ENCODE results near the gene VEPH1. TPM values are rescaled to one million over a fixed set of nuclear protein-coding genes. Genes with fewer than 3 reads are reported as not detected.

VEPH1 gene
- total and polyA plus RNA-seq, 9 of the 15 experiments (the other 6 are each of a cell fraction or from before 2014, with no cell fraction given), result 4.5 to 15.6 (median 5.8) TPM

- H3K9me3 ChIP-seq (replicated peaks; ENCODE audit: control insufficient read depth, insufficient read depth, low read depth, low read length), result no peaks in the 10 kb centered on the region
- in situ Hi-C loops (cut with MboI), result no loop called here
- TF ChIP-seq NR2C1 (IDR thresholded peaks at IDR 0.05) (no peak), NR2C1 (tag; IDR thresholded peaks at IDR 0.05) (no peak), KDM4B (IDR thresholded peaks at IDR 0.05; ENCODE audit: borderline replicate concordance in 2 of 2, low read depth in 1 of 2) (no peak)
- peak overlapping the region; percentile 49; the same call in 1 of the 2 replicates for H2AFZ ChIP-seq (ENCODE audit: low read depth, low read length)
- H3K27ac ChIP-seq (ENCODE audit: extremely low read depth, low read depth, low read length), result no peak overlapping the region
- H3K4me3 ChIP-seq, result no peak overlapping the region
- H3K9ac ChIP-seq (ENCODE audit: insufficient read depth in 1 of 2, low read depth in 2 of 2, low read length in 2 of 2), result no peak overlapping the region
- no peaks in the 10 kb centered on the region for H3K79me2 ChIP-seq (ENCODE audit: control insufficient read depth, insufficient read depth, low read length)
- WGBS (ENCODE audit: insufficient coverage, low coverage, missing lambda C conversion rate), result 5% methylated on average over 3 of the region's 3 CpGs
- BruUV-seq (replicated peaks), result no TSS peak
- H3K9me1 ChIP-seq (ENCODE audit: control insufficient read depth, insufficient read depth, low read length), result no peaks in the 10 kb centered on the region
- CTCF ChIA-PET (ENCODE audit: low intra/inter-chr PET ratio), result no interaction called here
- DNase-seq (ENCODE audit: extremely low read depth in 1 of 4, low spot score in 3 of 4) (no peak), ATAC-seq (no peak), FAIRE-seq (peak; percentile 11)
- POLR2A ChIA-PET, result no interaction called here
- peaks cover 0 to 12% of the 10 kb centered on the region in 2 experiments; a peak in 3 of 5 replicates for H3K4me1 ChIP-seq (replicated peaks in 1 of 2; ENCODE audit: control insufficient read depth in 2 of 2, insufficient read depth in 2 of 2, low read length in 2 of 2)
- intact Hi-C loops (cut with micrococcal nuclease), result no loop called here
- no peaks in the 10 kb centered on the region for H3K27me3 ChIP-seq (ENCODE audit: control insufficient read depth in 2 of 2, insufficient read depth in 2 of 2, low read length in 2 of 2)
- no peaks in the 10 kb centered on the region for H3K36me3 ChIP-seq (ENCODE audit: control insufficient read depth, insufficient read depth, low read length)
- no peak overlapping the region for H3K4me2 ChIP-seq (ENCODE audit: insufficient read depth, low read length)
- no peaks in the 10 kb centered on the region for H4K20me1 ChIP-seq (replicated peaks; ENCODE audit: control insufficient read depth, insufficient read depth, low read length)
Observed at GRCh38 chr3:157443905-157444796, 59.1 kb downstream of the VEPH1 start.

DNA sequence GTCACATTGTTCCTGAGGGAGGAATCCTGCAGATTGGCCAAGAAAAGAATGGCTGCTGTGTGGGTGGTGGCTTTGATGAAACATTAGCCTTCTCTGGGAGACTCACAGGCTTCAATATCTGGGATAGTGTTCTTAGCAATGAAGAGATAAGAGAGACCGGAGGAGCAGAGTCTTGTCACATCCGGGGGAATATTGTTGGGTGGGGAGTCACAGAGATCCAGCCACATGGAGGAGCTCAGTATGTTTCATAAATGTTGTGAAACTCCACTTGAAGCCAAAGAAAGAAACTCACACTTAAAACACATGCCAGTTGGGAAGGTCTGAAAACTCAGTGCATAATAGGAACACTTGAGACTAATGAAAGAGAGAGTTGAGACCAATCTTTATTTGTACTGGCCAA lies 60.5 kb downstream of the VEPH1 start:
- intact Hi-C loops (cut with micrococcal nuclease) (no loop called here), in situ Hi-C loops (cut with MboI) (no loop called here)
- ATAC-seq (peak; percentile 66), DNase-seq (ENCODE audit: extremely low read depth in 1 of 4, low spot score in 3 of 4) (peak in 2 of 4 experiments; percentile 44 to 52), FAIRE-seq (peak; percentile 86)
- Histone ChIP-seq H3K4me1 (replicated peaks in 1 of 2; ENCODE audit: control insufficient read depth in 2 of 2, insufficient read depth in 2 of 2, low read length in 2 of 2) (peaks cover 6 to 12% of the 10 kb centered on the region in 2 experiments), H3K4me2 (ENCODE audit: insufficient read depth, low read length) (peak overlapping the region; percentile 42), H3K4me3 (no peak overlapping the region), H3K36me3 (ENCODE audit: control insufficient read depth, insufficient read depth, low read length) (no peaks in the 10 kb centered on the region), H3K9me3 (replicated peaks; ENCODE audit: control insufficient read depth, insufficient read depth, low read depth, low read length) (no peaks in the 10 kb centered on the region), H3K9ac (ENCODE audit: insufficient read depth in 1 of 2, low read depth in 2 of 2, low read length in 2 of 2) (no peak overlapping the region), H4K20me1 (replicated peaks; ENCODE audit: control insufficient read depth, insufficient read depth, low read length) (no peaks in the 10 kb centered on the region), H3K79me2 (ENCODE audit: control insufficient read depth, insufficient read depth, low read length) (no peaks in the 10 kb centered on the region), H3K9me1 (ENCODE audit: control insufficient read depth, insufficient read depth, low read length) (no peaks in the 10 kb centered on the region), H2AFZ (ENCODE audit: low read depth, low read length) (peak overlapping the region; percentile 61), H3K27ac (ENCODE audit: extremely low read depth, low read depth, low read length) (peak overlapping the region; percentile 40; the same call in 1 of the 3 replicates), H3K27me3 (ENCODE audit: control insufficient read depth in 2 of 2, insufficient read depth in 2 of 2, low read length in 2 of 2) (peaks cover 0 to 8% of the 10 kb centered on the region in 2 experiments; a peak in 2 of 5 replicates)
- CTCF ChIA-PET (ENCODE audit: low intra/inter-chr PET ratio), result no interaction called here
- POLR2A ChIA-PET, result no interaction called here
- BruUV-seq (replicated peaks), result no TSS peak
- WGBS (ENCODE audit: insufficient coverage, low coverage, missing lambda C conversion rate), result 3% methylated on average over 2 of the region's 2 CpGs
- TF ChIP-seq HNRNPL (IDR thresholded peaks at IDR 0.05; ENCODE audit: low read depth, low read length), result no peak
- no peak for TF ChIP-seq SNAPC5 (CRISPR knock-in tag; IDR thresholded peaks at IDR 0.05)
- TF ChIP-seq L3MBTL2 (IDR thresholded peaks at IDR 0.05), result peak; percentile 67
- no peak for TF ChIP-seq ZBTB9 (CRISPR knock-in tag; IDR thresholded peaks at IDR 0.05)
- TF ChIP-seq CEBPG (CRISPR knock-in tag; IDR thresholded peaks at IDR 0.05), result no peak
- TF ChIP-seq CEBPG (tag; conservative IDR thresholded peaks at IDR 0.05 in 1 of 2, IDR thresholded peaks at IDR 0.05 in 1 of 2), result peak in 1 of 2 experiments; percentile 69; a peak in 1 of 4 replicates
- TF ChIP-seq XRCC3 (IDR thresholded peaks at IDR 0.05), result no peak
- TF ChIP-seq, protein P1, sequence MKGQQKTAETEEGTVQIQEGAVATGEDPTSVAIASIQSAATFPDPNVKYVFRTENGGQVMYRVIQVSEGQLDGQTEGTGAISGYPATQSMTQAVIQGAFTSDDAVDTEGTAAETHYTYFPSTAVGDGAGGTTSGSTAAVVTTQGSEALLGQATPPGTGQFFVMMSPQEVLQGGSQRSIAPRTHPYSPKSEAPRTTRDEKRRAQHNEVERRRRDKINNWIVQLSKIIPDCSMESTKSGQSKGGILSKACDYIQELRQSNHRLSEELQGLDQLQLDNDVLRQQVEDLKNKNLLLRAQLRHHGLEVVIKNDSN (CRISPR knock-in tag; IDR thresholded peaks at IDR 0.05), result no peak
